Measurements from ENCODE around the gene GAS1. TPM values are rescaled to one million over a fixed set of nuclear protein-coding genes. Genes with fewer than 3 reads are reported as not detected.
A peak's percentile ranks its signal among the peaks of the same experiment; 100 is the strongest.

The GAS1 gene
- total RNA-seq (10 to 100 TPM in 1 of 7 donors, 1 to 10 TPM in 6; 2.0 to 13.2 (median 6.9) TPM), polyA plus RNA-seq (1 to 10 TPM; 2.0 to 7.2 (median 2.3) TPM)
- long read RNA-seq, donor 1, transcript GAS1-201 (1 exons, 2,827 nt): major isoform, 17 of 17 reads
- long read RNA-seq, donor 1, partial matches to known transcripts: 0 of 17 reads
- long read RNA-seq, donor 1, other reads (novel, unspliced or antisense): 0 of 17 reads
- long read RNA-seq, donor 2, transcript GAS1-201 (1 exons, 2,827 nt): major isoform, 16 of 16 reads
- long read RNA-seq, donor 2, partial matches to known transcripts: 0 of 16 reads
- long read RNA-seq, donor 2, other reads (novel, unspliced or antisense): 0 of 16 reads

GRCh38 chr9:86947146-86948073, at the start of gene GAS1:
Gene GAS1, minus strand, starts transcription at chr9:86947506. Its CDS starts 727 bp downstream, at chr9:86946779.
- Histone ChIP-seq H3K9me3 (peaks cover 0 to 7% (median 0%) of the 10 kb centered on the region in 8 donors), H3K36me3 (no peaks in the 10 kb centered on the region), H3K4me1 (peaks cover 7 to 44% (median 30%) of the 10 kb centered on the region in 6 donors), H3K27ac (peak within 1 kb of the TSS; percentile 42 to 91 (median 86)), H3K4me3 (peak within 1 kb of the TSS; percentile 70 to 99 (median 92)), H3K27me3 (replicated peaks in 1 of 7) (peaks cover 0 to 51% (median 17%) of the 10 kb centered on the region in 7 donors)
- intact Hi-C loops (cut with DNase I; ENCODE audit: low total_unique reads): no loop called here
- TF ChIP-seq POLR2A (IDR thresholded peaks at IDR 0.05) (peak in 1 of 3 donors; percentile 32), POLR2AphosphoS5 (IDR thresholded peaks at IDR 0.05) (peak; percentile 29 to 80 (median 69)), CTCF (IDR thresholded peaks at IDR 0.05 in 8 of 11, conservative IDR thresholded peaks at IDR 0.05 in 3 of 11) (no peak)
- peak; percentile 92 for DNase-seq
- WGBS, 5 donors: 0 to 1% (median 1%) methylated on average over 51 to 89 of the region's 89 CpGs

- intact Hi-C loops (cut with DNase I; ENCODE audit: low total_unique reads): no loop called here
- H3K36me3 ChIP-seq: no peaks in the 10 kb centered on the region
- TF ChIP-seq CTCF (IDR thresholded peaks at IDR 0.05 in 8 of 11, conservative IDR thresholded peaks at IDR 0.05 in 3 of 11): no peak
- no peak for TF ChIP-seq POLR2A (IDR thresholded peaks at IDR 0.05)
- no peak for TF ChIP-seq POLR2AphosphoS5 (IDR thresholded peaks at IDR 0.05)
- no peak for DNase-seq
- no peak overlapping the region for H3K27ac ChIP-seq
- 59 to 71% (median 68%) methylated on average over 1 of the region's 1 CpG for WGBS, 5 donors
- H3K27me3 ChIP-seq (replicated peaks in 1 of 7): no peaks in the 10 kb centered on the region
- no peaks in the 10 kb centered on the region for H3K4me1 ChIP-seq
- no peak overlapping the region for H3K4me3 ChIP-seq
- H3K9me3 ChIP-seq: no peaks in the 10 kb centered on the region
These were observed 46.9 kb upstream of the GAS1 start for GRCh38 chr9:86994231-86994630.

GRCh38 chr9:86993830-86994229, 46.5 kb upstream of the GAS1 start:
- no peak overlapping the region for H3K4me3 ChIP-seq
- H3K4me1 ChIP-seq: no peaks in the 10 kb centered on the region
- H3K9me3 ChIP-seq: no peaks in the 10 kb centered on the region
- no peak overlapping the region for H3K27ac ChIP-seq
- H3K36me3 ChIP-seq: no peaks in the 10 kb centered on the region
- no peak for DNase-seq
- TF ChIP-seq CTCF (IDR thresholded peaks at IDR 0.05 in 8 of 11, conservative IDR thresholded peaks at IDR 0.05 in 3 of 11) (no peak), POLR2AphosphoS5 (IDR thresholded peaks at IDR 0.05) (no peak), POLR2A (IDR thresholded peaks at IDR 0.05) (no peak)
- intact Hi-C loops (cut with DNase I; ENCODE audit: low total_unique reads): no loop called here
- no peaks in the 10 kb centered on the region for H3K27me3 ChIP-seq (replicated peaks in 1 of 7)

DNA sequence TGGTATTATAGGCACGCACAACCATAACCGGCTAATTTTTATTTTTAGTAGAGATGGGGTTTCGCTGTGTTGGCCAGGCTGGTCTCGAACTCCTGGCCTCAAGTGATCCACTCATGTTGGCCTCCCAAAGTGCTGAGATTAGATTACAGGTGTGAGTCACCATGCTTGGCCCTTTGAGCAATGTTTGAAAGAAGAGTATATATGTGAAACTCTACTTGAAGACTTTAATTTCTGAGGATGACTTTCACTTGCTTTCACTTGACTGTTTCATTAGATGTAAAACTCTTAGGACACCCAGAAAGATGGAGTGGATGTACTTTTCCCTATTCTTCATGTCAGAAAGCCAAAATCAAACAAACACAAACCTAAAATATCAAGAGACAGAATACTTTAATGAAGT, 43.8 kb upstream of the GAS1 start:
- Histone ChIP-seq H3K4me3 (no peak overlapping the region), H3K9me3 (no peaks in the 10 kb centered on the region), H3K27me3 (replicated peaks in 1 of 7) (no peaks in the 10 kb centered on the region), H3K27ac (no peak overlapping the region), H3K36me3 (no peaks in the 10 kb centered on the region), H3K4me1 (no peaks in the 10 kb centered on the region)
- TF ChIP-seq POLR2AphosphoS5 (IDR thresholded peaks at IDR 0.05): no peak
- no peak for TF ChIP-seq POLR2A (IDR thresholded peaks at IDR 0.05)
- no peak for TF ChIP-seq CTCF (IDR thresholded peaks at IDR 0.05 in 8 of 11, conservative IDR thresholded peaks at IDR 0.05 in 3 of 11)
- whole genome bisulfite sequencing, 5 donors: 65 to 87% (median 77%) methylated on average over 4 of the region's 4 CpGs
- intact Hi-C loops (cut with DNase I; ENCODE audit: low total_unique reads): no loop called here
- no peak for DNase-seq

Data from spleen (tissue), 13 donors.